WTC11 (cell line): ENCODE measurements around the gene DNAJC25. TPM values are rescaled to one million over a fixed set of nuclear protein-coding genes. Genes with fewer than 3 reads are reported as not detected.

Experiments used
- ATAC-seq: fragments of 200-7000 bp; cut with Tn5 transposase; 2 replicates; pipeline ENCODE4 v1.10.0; 2021; ENCODE audit warnings: mild to moderate bottlenecking, moderate library complexity
- CTCF ChIA-PET: fragments of 300-600 bp; sonication (Branson Sonifier 250); formaldehyde crosslinking; loops from one replicate; lab custom pipeline; 2021; ENCODE audit warnings: antibody characterized with exemption; lab: Charles Lee
- POLR2A ChIA-PET: fragments of 350-600 bp; sonication (Branson Sonifier 250); formaldehyde crosslinking; loops from one replicate; lab custom pipeline; 2021; ENCODE audit warnings: antibody characterized with exemption; lab: Charles Lee
- DNase-seq: peaks from one replicate; pipeline ENCODE4 v3.0.0; 2021; ENCODE audit warnings: low spot score
- H3K27ac Mint-ChIP-seq: 2 replicates; pipeline ENCODE4 v1.8.0; 2021; ENCODE audit warnings: mixed read lengths
- H3K27me3 Mint-ChIP-seq: 2 replicates; pipeline ENCODE4 v1.8.0; 2021; ENCODE audit warnings: low read depth, mild to moderate bottlenecking, moderate library complexity, mixed read lengths
- H3K36me3 Mint-ChIP-seq: 2 replicates; pipeline ENCODE4 v1.8.0; 2021; ENCODE audit warnings: mixed read lengths
- H3K4me1 Mint-ChIP-seq: 2 replicates; pipeline ENCODE4 v1.8.0; 2022; ENCODE audit warnings: mixed read lengths
- H3K4me3 Mint-ChIP-seq: 2 replicates; pipeline ENCODE4 v1.8.0; 2021; ENCODE audit warnings: mild to moderate bottlenecking, moderate library complexity, mixed read lengths
- H3K9me3 Mint-ChIP-seq: 2 replicates; pipeline ENCODE4 v1.8.0; 2021; ENCODE audit warnings: mixed read lengths
- ATF1 ChIP-seq: sonication (generic); formaldehyde crosslinking; IDR thresholded peaks from 2 replicates; pipeline ENCODE4 v1.8.1; 2023; ENCODE audit warnings: mild to moderate bottlenecking, moderate library complexity, missing genetic modification reagents
- CREB1 ChIP-seq: sonication (generic); formaldehyde crosslinking; IDR thresholded peaks from 2 replicates; pipeline ENCODE4 v1.8.0; 2023; ENCODE audit warnings: mild to moderate bottlenecking, missing genetic modification reagents
- E2F1 ChIP-seq: sonication (generic); formaldehyde crosslinking; IDR thresholded peaks from 2 replicates; pipeline ENCODE4 v1.8.0; 2022; ENCODE audit warnings: mild to moderate bottlenecking, missing genetic modification reagents
- E2F4 ChIP-seq: sonication (generic); formaldehyde crosslinking; IDR thresholded peaks from 2 replicates; pipeline ENCODE4 v1.8.1; 2022; ENCODE audit warnings: low read depth, mild to moderate bottlenecking, moderate library complexity, missing genetic modification reagents, borderline replicate concordance
- E2F5 ChIP-seq: sonication (generic); formaldehyde crosslinking; IDR thresholded peaks from 2 replicates; pipeline ENCODE4 v1.8.1; 2022; ENCODE audit warnings: mild to moderate bottlenecking, moderate library complexity, missing genetic modification reagents
- IRF2 ChIP-seq: sonication (generic); formaldehyde crosslinking; IDR thresholded peaks from 2 replicates; pipeline ENCODE4 v1.8.0; 2022; ENCODE audit warnings: low read depth, missing genetic modification reagents, borderline replicate concordance
- MXD4 ChIP-seq: fragments of 250-450 bp; sonication (Bioruptor Pico); IDR thresholded peaks from 2 replicates; pipeline ENCODE4 v1.8.0; 2021; ENCODE audit warnings: mild to moderate bottlenecking, moderate library complexity, borderline replicate concordance
- NFATC4 ChIP-seq: fragments of 250-450 bp; sonication (Bioruptor Pico); IDR thresholded peaks from 2 replicates; pipeline ENCODE4 v1.9.0; 2021; ENCODE audit warnings: mild to moderate bottlenecking
- PRDM15 ChIP-seq: sonication (generic); formaldehyde crosslinking; IDR thresholded peaks from 2 replicates; pipeline ENCODE4 v1.8.0; 2022; ENCODE audit warnings: missing genetic modification reagents
- PREB ChIP-seq: sonication (generic); formaldehyde crosslinking; IDR thresholded peaks from 2 replicates; pipeline ENCODE4 v1.8.1; 2022; ENCODE audit warnings: mild to moderate bottlenecking, missing genetic modification reagents, moderate library complexity, borderline replicate concordance
- RORB ChIP-seq: fragments of 250-450 bp; sonication (Bioruptor Pico); IDR thresholded peaks from 2 replicates; pipeline ENCODE4 v1.9.0; 2021; ENCODE audit warnings: mild to moderate bottlenecking
- TCF7 ChIP-seq: sonication (generic); formaldehyde crosslinking; IDR thresholded peaks from 2 replicates; pipeline ENCODE4 v1.8.0; 2022; ENCODE audit warnings: mild to moderate bottlenecking, low read depth, missing genetic modification reagents, moderate library complexity
- USF2 ChIP-seq: sonication (generic); formaldehyde crosslinking; IDR thresholded peaks from 2 replicates; pipeline ENCODE4 v1.8.1; 2023; ENCODE audit warnings: mild to moderate bottlenecking, missing genetic modification reagents, moderate library complexity
- ZMAT4 ChIP-seq: fragments of 250-450 bp; sonication (Bioruptor Pico); IDR thresholded peaks from 2 replicates; pipeline ENCODE4 v1.9.0; 2021; ENCODE audit warnings: mild to moderate bottlenecking
- ZNF232 ChIP-seq: sonication (generic); formaldehyde crosslinking; IDR thresholded peaks from 2 replicates; pipeline ENCODE4 v1.8.0; 2022; ENCODE audit warnings: mild to moderate bottlenecking, missing genetic modification reagents
- ZNF263 ChIP-seq: sonication (generic); formaldehyde crosslinking; IDR thresholded peaks from 2 replicates; pipeline ENCODE4 v1.8.1; 2022; ENCODE audit warnings: low read depth, mild to moderate bottlenecking, moderate library complexity, missing genetic modification reagents
- ZNF281 ChIP-seq: sonication (generic); formaldehyde crosslinking; IDR thresholded peaks from 2 replicates; pipeline ENCODE4 v1.8.0; 2023; ENCODE audit warnings: mild to moderate bottlenecking, missing genetic modification reagents
- ZNF423 ChIP-seq: fragments of 250-450 bp; sonication (Bioruptor Pico); IDR thresholded peaks from 2 replicates; pipeline ENCODE4 v2.1.2; 2022; ENCODE audit warnings: mild to moderate bottlenecking, moderate library complexity
- ZSCAN18 ChIP-seq: fragments of 250-450 bp; sonication (Bioruptor Pico); IDR thresholded peaks from 2 replicates; pipeline ENCODE4 v2.1.2; 2022; ENCODE audit warnings: mild to moderate bottlenecking, moderate library complexity
- total RNA-seq: library from RNA; stranded (reverse); gene quantifications from 3 replicates; pipeline ENCODE4 v1.2.3, GENCODE V29; 2021

The DNAJC25 gene
- total RNA-seq, 1 experiment from 2014 or later: 7.4 TPM

- TF ChIP-seq ZSCAN18 (no peak), ZMAT4 (CRISPR knock-in tag) (no peak), PREB (CRISPR knock-in tag) (no peak), MXD4 (CRISPR knock-in tag) (no peak), ATF1 (CRISPR knock-in tag) (no peak), E2F1 (CRISPR knock-in tag) (no peak)
- TF ChIP-seq, all 79 proteins: peak for 0
Measured at GRCh38 chr9:111659691-111660090, 28.6 kb downstream of the DNAJC25 start (continued).

- Mint-ChIP-seq H3K4me1 (peaks cover 23% of the 10 kb centered on the region), H3K36me3 (peaks cover 3% of the 10 kb centered on the region; the same call in 1 of the 2 replicates), H3K27me3 (peaks cover 13% of the 10 kb centered on the region), H3K4me3 (peak within 1 kb of the TSS; percentile 94), H3K27ac (peak within 1 kb of the TSS; percentile 66), H3K9me3 (no peaks in the 10 kb centered on the region)
- POLR2A ChIA-PET: interaction anchor here (2.4 kb wide), 1 partner anchor 30 kb away, joined by 11 read pairs; the partner anchor contains the start of gene DNAJC25
- DNase-seq (peak; percentile 52), ATAC-seq (peak; percentile 74)
- CTCF ChIA-PET: interaction anchor here (1.4 to 2.2 kb wide), 3 partner anchors 40 to 413 kb away, joined by 4 to 8 read pairs (median 5); no protein-coding TSS in a partner anchor
- no peak for TF ChIP-seq RORB (CRISPR knock-in tag)
- no peak for TF ChIP-seq ZNF232 (CRISPR knock-in tag)
- TF ChIP-seq CREB1 (CRISPR knock-in tag): no peak
- TF ChIP-seq IRF2 (CRISPR knock-in tag): no peak
- no peak for TF ChIP-seq E2F4 (CRISPR knock-in tag)
- TF ChIP-seq PRDM15 (CRISPR knock-in tag): no peak
- no peak for TF ChIP-seq NFATC4 (CRISPR knock-in tag)
- TF ChIP-seq TCF7 (CRISPR knock-in tag): 0 out of 2 replicates have a peak, but pooled peaks have one; percentile 23
- TF ChIP-seq ZNF423: peak; percentile 89
- no peak for TF ChIP-seq E2F5
- TF ChIP-seq PREB (CRISPR knock-in tag): no peak
- no peak for TF ChIP-seq ZNF263 (CRISPR knock-in tag)
- no peak for TF ChIP-seq ZNF281
- TF ChIP-seq USF2 (CRISPR knock-in tag): 0 out of 2 replicates have a peak, but pooled peaks have one; percentile 16
Measured at GRCh38 chr9:111661150-111661801, 30.1 kb downstream of the DNAJC25 start, which contains the start of gene GNG10. Gene GNG10, plus strand, starts transcription at chr9:111661605. Its CDS starts 30 bp downstream, at chr9:111661635.
